DMS79 treated with DMSO at 0.1 percent for 48 hours (cell line): ENCODE data around the gene CLBA1.

Experiments
- DNase-seq: peaks from one replicate; lab custom pipeline; 2025; lab: John Stamatoyannopoulos, UW

The CLBA1 gene

DNA sequence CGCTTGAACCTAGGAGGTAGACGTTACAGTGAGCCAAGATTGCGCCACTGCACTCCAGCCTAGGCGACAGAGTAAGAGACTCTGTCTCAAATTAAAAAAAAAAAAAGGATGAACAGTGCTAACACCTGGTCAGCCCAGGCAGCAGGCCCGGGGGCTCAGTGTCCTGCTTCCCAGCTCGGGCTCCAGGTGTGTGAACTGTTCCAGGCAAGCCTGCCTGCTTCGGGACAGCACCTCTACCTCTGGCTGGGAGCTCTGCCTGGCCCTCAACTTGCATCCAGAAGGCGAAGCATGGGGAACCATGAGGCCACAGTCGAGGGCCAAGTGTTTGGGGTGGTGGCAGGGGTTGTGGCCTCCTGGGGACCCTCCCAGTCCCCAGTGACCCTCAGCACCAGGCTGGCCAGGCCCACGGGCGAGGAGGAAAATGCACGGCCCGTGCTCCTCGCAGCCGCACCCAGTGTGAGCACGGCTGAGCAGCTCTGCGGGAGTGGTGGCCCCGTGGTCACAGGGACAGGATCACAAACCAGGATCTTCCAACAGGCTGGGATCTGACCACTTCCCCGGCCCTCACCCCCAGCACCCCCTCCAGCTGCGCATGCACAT lies 19.8 kb downstream of the CLBA1 start:
- no peak for DNase-seq

- DNase-seq, result no peak
Observed at GRCh38 chr14:105005929-105006830, 20.6 kb downstream of the CLBA1 start.

DNA sequence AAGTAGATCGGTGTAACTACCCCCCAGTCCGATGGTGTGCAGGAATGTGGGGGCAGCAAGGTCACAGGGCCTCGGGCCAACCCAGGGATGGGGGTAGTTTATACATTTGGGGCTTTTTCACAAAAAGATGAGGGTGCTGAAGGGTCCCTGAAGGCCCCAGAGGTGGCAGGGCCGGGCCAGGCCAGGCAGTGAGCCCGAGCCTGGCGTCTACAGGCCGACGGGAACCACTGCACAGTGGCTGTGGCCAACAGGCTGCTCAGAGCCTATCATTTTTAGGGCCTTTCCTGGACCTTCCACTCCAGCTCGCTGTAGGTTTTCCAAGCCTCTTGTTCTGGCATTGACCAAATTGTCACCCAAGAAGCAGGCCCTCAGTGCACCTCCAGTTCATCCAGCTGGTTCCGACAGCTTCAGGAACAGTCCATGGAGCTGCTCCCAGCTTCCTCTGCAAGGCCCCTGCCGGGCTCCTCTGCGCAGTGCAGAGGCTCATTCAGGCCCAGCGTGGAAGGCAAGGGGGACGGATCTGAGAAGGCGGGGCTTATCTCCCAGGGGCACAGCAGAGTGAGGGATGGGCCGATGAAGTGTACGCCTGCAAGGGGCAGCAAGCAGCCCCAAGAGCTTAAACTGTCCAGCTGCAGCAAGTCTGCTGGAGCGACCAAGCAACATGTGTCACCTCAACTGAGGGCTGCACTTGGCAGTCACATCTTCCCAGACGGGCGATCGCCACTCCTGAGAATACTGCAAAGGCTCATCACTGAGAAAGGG lies 21.4 kb downstream of the CLBA1 start:
- DNase-seq, result no peak

DNA sequence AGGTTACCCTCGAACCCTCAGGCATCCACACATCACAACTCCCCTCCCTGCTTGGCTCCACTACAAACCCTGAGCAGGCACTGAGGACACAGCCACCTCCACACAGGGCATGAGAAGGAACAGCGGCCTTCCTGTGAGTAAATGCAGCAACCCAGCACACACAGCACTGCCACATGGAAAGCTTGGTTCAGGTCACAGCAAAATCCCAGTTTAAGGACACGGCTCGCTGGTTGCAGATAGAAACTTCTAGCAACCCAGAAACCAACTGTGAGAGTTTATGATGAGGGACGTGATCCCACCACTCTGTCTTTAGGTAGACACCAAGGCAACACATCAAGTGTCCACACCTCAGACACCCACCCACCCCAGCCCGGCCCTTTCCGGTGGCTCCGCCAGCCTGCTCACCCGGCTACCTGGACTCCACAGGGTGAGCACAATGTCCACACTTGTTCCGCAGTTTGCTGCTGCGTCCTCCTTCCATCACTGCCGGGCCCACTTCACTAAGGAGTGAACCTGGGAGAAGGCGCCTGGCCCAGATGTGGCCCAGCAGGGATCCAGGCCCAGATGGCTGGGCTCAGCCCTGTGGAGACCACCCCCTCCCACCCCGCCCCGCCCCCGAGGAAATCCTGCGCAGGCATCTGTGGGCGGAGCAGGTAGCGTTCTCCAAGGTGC lies 22.1 kb downstream of the CLBA1 start:
- no peak for DNase-seq

- no peak for DNase-seq
Observed at GRCh38 chr14:105010106-105010505, 24.5 kb downstream of the CLBA1 start.

GRCh38 chr14:105010891-105011291 lies 25.3 kb downstream of the CLBA1 start:
- no peak for DNase-seq

DNA sequence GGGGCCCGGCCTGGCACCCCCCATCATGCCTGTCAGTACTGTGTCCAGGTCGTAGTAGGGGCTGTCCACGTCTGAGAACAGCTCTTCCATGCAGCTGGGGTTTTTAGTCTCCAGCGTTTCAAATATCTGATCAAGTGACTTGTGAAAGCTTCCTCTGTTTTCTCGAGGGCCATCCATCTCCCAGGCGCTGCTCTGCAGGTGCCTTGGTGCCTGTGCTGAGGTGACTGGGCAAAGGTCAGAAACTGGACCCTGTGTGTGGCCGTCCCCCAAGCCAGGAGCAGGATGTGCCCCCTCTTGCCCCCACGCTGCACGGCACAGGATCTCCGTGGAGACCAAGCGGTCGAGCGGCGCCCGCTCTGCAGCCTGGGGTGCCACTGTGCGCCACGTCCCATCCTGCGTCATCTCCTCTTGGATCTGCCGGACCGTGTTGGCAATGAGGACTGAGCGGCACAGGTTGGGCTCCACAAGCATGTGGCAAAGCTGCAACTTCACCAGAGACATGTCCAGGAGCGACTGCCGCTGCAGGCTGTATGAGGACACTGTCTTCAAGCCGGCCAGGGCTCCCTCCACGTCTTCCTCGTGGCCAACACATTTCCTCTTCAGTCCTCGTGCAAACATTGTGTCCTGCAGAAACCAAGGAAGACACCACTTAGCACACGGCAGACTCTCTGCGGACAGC lies 25.9 kb downstream of the CLBA1 start:
- DNase-seq, result no peak

GRCh38 chr14:105012171-105012985 lies 26.8 kb downstream of the CLBA1 start:
- no peak for DNase-seq

- peak; percentile 21 for DNase-seq
Observed at GRCh38 chr14:105013150-105013785, 27.7 kb downstream of the CLBA1 start.

- DNase-seq, result no peak
Observed at GRCh38 chr14:105014032-105014431, 28.4 kb downstream of the CLBA1 start.

DNA sequence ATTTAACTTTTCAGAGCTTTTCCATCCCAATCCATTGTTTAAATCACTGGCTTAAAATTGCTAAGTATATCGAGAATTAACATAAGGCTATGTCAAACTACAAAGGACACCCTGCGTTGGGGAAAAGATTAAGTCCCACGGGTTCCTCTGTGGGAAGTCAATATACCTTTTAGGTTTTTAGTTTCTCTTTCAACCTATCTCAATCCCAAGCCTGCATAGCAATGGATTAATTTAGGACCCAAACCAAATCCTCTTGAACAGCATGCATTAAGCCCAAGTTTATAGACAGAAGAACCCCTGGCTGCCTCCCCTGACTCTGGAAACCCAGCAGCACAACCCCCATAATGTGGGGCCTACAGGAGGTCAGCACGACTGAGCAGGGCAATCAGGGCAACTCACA lies 29.0 kb downstream of the CLBA1 start:
- no peak for DNase-seq

DNA sequence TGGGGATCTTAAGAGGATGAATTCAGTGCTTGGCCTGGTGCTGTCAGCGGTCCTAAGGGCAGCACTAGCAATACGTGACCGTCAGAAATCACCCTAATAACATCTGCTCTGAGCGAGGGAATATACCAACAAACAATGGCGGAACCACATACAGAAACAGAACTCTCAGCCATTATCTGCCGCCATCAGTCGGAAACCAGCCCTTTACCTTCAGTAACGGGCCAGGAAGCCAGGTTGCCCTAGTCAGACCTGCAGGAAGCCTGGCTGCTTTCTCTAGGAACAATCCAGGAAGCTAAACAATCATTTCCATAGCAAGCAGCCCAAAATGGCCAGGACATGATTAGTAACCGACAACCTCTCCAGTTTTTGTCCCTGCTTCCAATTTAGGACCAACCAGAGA lies 29.7 kb downstream of the CLBA1 start:
- DNase-seq, result no peak

DNA sequence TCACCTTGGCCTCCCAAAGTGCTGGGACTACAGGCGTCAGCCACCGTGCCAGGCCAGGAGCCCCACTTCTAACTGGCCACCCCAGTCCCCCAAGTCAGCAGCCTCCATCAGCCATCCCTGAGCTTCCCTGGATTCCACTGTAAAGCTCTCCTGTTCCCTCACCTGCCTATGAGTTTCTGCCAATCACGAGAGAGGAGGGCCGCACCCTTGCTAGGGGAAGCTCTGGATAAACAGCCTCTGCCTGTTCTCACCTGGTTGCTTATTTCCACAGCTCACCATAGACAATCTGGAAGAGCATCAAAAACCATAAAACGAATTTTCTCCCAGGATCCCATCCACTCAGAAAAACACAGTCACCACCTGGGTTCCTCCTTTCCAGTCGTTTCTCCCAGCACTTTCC lies 30.3 kb downstream of the CLBA1 start:
- no peak for DNase-seq

DNA sequence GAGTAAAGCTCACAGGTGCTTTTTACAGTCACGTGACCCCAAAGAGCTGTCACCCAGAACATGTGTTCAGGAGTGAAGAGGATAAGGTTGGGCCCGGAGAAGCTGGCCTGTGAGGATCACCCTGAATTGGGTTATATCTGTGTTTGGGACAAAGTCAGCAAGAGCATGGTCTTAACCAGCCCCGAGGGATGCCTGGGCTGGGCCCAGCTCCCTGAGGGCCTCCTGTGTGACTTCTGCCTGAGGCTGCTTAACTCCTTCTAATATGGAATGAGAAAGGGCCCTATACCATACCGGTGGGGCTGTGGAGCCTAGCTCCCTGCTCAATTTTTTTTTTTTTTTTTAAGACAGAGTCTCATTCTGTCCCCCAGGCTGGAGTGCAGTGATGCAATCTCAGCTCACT lies 32.8 kb downstream of the CLBA1 start:
- DNase-seq, result no peak

GRCh38 chr14:105019861-105020814 lies 34.5 kb downstream of the CLBA1 start:
- DNase-seq, result no peak

DNA sequence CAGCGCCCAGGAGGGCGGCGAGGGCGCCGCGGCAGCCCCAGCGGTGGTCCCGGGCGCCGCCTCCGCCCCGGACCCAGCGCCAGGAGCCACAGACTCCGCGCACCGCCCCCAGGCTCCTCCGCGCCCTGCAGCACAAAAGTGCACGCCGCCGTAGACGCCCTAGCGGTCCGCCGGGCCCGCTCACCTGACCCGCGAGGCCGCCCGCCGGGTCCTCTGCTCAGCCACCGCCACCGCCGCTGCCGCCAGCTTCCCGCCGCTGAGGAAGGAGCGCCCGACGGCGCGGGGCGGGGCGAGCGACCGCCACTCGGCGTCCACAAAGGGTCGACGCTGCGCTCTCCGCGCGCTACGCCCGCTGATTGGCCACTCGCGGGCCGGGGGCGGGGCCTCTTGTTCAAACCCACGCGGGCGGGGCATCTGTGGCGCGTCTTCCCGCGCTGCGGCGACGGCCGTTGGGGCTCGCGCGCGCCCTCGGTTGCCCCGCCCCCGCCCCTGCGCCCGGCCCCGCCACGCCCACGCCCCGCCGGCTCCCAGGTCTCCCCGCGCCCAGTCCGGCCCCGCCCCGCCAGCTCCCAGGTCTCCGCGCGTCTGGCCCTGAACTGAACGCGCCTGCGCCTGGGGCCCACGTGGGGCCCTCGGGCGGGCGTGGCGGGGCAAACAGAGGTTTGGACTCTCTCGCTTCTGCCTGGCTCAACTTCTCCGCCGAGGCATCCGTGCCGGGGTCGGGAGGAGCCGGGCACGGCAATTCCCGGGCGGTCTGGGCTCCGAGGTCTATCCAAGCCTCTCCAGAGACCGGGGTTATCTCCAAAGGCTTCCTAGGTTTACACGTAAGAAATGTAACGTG lies 35.4 kb downstream of the CLBA1 start, which contains the start of gene CDCA4:
Gene CDCA4 (minus strand): TSS at position 269 of the 841 bp plus-strand sequence. CDS start 9,154 bp downstream, outside the sequence.
- peak; percentile 100 for DNase-seq

DNA sequence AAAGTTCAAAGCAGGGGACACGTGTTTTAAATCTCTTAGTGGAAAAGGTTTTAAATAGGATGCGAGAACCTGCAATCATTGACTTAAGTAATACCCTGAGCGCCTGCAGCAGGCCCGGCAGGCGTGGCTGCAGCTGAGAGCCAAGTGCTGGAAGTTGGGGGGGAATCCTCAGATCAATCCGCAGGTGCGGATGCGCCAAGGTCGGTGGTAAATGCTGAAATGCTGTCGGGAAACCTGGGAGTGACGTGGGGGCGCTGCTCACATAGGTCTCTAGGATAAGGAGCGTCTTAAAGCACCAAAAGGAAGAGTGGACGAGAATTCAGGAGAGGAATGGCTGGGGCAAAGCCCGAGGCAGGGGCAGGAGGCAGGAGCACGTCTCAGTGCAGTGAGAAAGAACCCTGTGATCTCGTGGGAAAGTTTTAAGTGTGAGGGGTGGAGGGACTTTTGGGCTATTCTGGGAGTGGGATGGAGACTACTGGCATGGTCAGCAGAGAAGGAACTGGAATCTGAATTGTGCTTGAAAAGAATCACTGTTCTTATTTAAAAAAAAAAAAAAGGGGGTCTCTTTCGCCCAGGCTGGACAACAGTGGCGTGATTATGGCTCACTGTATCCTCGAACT lies 36.2 kb downstream of the CLBA1 start:
- peak; percentile 79 for DNase-seq

GRCh38 chr14:105022276-105022670 lies 36.7 kb downstream of the CLBA1 start:
- no peak for DNase-seq
